Stimulated activated CD8-positive, alpha-beta memory T cell treated with anti-CD3 and anti-CD28 coated beads, Interleukin-4, amount 100 ng/mL, for 48 hours (primary cell): ENCODE measurements around the gene BCL11B.

Experiments used
- DNase-seq: peaks from one replicate; pipeline ENCODE4 v3.0.0-alpha.2; 2020

BCL11B gene

GRCh38 chr14:99216191-99216590 is 55.8 kb downstream of the BCL11B start:
- no peak for DNase-seq

DNA sequence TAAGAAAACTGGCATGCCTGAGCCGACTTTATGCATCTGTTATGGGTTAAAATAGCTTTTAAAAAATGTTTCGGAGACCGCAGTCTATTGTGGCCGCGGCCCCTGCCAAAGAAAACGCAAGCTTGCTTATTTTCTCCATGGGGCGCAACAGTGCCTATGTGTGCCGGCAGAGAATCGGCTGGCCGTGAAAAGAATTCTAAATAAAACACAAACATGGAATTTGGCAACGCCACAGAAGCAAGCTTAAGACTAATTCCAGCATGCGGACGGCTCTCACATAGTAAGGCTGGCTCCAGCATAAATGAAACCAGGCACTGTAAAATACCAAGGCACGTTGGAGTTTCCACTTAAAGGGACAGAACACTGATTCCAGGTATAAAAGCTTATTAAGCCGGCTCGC is 56.7 kb downstream of the BCL11B start:
- no peak for DNase-seq

GRCh38 chr14:99214701-99215100 is 57.3 kb downstream of the BCL11B start:
- DNase-seq = no peak

DNA sequence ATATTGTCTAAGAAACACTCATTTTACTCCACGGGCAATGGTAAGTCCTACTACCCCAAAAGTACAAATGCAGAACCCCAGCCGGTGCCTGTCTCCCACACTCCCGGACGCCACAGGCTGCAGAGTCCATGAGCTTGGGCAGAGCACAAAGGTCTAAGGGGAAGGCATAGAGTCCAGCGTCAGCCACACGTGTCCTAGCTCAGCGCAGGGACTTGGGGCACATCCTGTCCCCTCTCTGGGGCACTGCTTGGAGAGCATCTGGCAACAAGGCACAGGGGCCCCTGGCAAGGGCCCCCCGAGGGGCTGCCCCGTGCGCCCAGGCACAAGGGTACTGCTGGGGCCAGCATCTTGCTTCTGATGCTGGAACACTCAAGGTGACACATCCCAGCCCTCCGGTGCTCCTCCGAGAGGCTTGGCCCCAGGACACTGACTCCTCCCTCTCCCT is 58.4 kb downstream of the BCL11B start:
- DNase-seq = no peak

GRCh38 chr14:99213101-99213500 is 58.9 kb downstream of the BCL11B start:
- no peak for DNase-seq

DNA sequence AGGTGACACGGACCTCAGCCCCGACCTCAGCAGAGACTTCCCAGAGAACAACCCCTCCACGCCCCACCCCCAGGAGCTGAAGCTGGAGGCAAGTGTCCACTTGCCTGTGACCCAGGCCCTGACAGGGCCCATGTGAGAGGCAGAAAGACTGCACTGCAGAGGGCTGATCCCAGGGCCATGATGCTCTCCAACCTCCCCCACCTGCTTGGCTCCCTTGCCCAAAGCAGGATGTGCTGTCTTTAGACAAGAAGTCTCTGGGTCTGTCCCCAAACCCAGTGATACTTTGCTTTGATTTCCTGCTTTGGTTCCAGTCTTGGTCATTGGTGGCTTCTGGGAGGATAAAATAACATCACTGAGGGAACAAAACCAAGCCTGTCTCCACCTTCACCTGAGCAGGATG is 59.4 kb downstream of the BCL11B start:
- no peak for DNase-seq

- DNase-seq = no peak
These were observed 59.8 kb downstream of the BCL11B start for GRCh38 chr14:99212199-99212598.

DNA sequence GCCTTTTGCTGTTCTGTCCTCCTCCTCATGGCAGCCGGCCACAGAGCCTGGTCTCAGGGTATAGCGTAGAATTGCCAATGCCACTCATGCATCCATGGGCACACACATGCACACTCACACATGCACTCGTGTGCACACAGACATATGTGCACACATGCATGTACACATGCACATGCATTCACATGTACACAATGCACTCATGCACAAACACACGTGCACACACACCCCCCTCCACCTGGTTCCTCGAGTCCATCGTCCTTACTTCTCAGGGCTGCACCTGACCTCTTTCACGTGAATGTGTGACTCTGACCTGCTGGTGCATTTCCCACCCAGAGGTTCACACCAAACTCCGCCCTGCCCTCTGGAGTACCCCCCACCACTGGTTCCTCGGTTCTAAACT is 60.6 kb downstream of the BCL11B start:
- DNase-seq = no peak

- DNase-seq = no peak
These were observed 61.7 kb downstream of the BCL11B start for GRCh38 chr14:99210333-99210732.

DNA sequence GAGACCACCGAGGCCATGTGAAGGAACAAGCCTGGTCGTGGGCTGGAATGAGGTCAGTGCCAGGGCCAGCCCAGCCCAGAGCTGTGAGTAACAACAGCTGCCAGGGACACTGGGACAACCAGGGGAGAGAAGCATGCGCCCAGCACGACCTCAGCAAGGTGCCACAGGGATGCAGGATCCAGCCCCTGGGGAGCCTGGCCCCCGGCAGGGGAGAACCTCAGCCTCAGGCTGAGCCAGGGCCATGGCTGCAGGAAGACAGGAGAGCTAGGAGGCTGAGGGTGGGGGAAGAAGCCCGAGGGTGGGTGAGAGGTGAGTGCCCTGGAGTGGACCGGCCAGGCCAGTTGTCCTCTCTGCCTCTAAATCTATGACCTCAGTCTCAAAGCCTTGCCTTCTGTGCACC is 62.6 kb downstream of the BCL11B start:
- no peak for DNase-seq

DNA sequence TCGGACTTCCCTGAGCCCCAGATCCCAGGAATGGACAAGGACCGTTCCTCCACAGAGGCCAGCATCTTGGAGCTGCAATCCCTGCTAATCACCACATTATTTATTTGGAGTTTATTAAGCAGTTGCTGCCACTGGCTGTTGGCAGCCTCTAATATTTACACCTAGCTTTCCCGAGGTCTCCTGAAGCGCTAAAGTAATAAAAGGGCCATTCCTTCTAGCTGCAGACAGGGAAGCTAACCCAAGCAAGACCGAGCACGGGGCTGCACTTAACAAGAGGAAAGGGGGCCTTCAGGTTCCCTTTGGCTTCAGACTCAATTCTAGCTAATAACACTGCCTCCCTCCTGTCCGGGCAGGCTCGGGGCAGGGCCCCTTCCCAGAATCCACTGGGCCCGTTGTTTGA is 63.7 kb downstream of the BCL11B start:
- DNase-seq = no peak

DNA sequence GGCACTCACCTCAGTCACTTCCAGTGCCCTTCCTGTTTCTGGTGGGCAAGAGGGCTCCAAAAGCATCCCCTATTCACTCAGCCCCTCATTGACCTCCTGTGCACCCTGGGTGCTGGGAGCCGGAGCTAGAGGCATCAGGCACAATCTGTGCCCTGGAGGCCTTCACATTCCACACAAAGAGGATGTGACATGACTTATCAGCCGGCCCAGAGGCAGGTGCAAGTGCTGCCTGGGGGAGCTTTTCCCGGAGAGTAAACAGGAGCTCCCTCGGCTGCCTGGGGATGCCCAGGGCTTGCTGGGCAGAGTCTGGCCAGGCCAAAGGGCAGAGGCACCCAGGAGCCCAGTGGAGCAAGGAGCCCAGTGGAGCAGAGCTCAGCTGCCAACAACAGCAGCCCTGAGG is 64.5 kb downstream of the BCL11B start:
- DNase-seq = no peak

DNA sequence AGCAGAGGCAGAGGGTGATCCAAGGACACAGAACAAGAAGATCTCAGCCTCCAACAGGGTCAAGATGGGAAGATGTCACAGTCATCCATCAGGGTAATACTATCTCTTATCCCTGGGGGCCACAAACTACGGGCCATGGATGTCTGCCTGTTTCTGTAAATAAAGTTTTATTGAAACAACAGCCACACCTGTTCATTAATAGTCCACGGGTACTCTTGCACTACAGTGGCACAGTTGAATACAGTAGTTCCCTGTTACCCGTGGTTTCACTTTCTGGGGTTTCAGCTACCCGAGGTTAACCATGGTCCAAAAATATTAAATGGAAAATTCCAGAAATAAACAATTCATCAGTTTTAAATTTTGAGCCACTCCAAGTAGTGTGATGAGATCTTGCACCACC is 65.9 kb downstream of the BCL11B start:
- DNase-seq = no peak

DNA sequence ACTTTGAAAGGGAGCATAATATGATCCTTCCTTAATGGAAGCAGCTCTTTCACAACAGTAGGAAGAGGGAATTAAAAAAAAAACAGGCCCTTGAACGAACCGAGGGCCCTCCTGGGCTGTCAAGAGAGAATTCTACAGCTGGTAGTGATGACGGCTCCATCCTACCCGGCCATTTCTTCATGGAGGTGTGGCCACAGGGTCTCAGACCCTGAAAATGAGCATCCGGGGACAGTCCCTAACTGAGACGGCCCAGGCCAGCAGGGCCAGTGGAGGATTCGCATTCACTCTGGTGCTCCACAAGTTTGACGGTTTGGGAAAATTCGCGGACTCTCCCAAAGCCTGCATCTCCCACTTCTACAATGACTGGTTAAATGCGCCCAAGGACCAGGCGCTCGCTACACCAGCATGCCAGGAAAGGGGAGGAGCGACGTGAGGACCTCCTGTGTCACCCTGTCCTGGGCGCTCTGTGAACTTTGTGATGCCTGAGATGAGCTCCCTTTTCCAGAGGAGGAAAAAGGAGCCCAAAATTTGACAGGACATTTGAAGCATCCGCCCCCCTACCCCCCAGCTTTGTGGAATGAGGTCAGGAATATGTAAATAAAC is 66.8 kb downstream of the BCL11B start:
- DNase-seq = no peak

- DNase-seq = no peak
These were observed 68.2 kb downstream of the BCL11B start for GRCh38 chr14:99203801-99204200.

DNA sequence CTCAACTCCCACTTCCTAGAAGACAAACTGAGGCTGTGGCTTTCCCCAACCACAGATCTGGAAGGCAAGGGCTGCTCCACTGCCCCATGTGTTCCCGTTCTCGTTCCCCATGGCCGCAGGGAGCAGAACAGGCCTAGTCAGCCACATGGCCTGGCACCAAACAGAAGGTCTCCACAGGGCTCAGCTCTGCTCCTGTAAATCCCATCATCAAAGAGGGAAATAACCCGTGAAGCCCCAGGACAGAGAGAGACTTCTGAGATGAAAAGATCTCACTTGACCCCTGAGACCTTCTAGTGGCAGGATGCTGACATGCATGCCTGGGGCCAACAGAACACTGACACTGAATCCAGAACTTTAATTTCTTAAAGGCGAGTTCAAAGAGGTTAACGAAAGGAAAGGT is 68.9 kb downstream of the BCL11B start:
- DNase-seq = no peak

DNA sequence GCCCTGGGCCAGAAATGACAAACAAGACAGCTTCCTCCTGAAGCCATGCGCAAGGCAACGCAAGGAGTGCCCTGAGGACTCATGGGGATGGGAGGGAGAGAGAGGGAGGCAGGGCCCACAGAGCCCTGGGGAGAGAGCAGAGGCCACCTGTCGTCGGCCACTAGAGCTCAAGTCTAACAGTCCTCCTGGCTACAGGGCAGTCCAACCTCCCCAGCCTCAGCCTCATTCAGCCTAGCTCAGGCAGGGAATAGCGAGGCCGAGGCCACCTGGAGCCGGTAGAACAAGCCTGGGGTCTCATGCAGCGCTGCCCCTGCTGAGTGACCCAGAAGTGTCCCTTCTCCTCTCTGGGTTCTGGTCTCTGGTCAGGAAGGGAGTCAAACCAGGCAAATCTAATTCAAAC is 69.5 kb downstream of the BCL11B start:
- no peak for DNase-seq

DNA sequence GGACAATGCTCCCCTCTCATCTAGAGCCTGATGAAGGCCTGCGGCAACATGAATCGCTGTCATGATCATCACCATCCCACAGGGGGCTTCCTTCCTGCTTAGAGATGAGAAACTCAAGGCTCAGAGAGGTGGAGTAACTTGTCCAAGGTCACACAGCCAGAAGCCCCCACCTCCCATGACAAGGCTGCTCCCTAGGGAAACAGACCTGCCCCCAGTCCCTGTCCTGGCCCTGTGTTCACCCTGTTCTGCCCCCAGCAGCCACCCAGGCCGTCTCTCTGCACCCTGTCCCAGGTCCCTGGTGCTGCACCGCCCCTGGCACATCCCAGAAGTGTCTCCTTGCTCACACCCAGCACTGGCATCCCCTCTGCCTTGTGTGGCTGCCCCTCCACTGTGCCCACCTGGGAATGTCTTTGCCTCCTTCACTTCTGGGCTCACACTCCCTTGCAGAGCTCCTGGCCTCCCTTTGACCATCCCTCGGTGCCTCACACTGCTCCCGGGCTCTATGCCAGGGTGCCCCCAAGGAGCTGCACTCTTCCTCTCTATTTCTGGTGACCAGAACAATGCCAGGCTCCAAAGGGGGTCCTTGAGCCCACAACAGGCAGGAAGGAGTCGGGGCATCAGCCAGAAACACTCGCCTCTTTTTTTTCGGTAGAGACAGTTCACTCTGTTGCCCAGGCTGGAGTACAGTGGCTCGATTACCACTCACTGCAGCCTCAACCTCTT is 70.5 kb downstream of the BCL11B start:
- DNase-seq = no peak

GRCh38 chr14:99200654-99201005 is 71.4 kb downstream of the BCL11B start:
- DNase-seq = no peak

DNA sequence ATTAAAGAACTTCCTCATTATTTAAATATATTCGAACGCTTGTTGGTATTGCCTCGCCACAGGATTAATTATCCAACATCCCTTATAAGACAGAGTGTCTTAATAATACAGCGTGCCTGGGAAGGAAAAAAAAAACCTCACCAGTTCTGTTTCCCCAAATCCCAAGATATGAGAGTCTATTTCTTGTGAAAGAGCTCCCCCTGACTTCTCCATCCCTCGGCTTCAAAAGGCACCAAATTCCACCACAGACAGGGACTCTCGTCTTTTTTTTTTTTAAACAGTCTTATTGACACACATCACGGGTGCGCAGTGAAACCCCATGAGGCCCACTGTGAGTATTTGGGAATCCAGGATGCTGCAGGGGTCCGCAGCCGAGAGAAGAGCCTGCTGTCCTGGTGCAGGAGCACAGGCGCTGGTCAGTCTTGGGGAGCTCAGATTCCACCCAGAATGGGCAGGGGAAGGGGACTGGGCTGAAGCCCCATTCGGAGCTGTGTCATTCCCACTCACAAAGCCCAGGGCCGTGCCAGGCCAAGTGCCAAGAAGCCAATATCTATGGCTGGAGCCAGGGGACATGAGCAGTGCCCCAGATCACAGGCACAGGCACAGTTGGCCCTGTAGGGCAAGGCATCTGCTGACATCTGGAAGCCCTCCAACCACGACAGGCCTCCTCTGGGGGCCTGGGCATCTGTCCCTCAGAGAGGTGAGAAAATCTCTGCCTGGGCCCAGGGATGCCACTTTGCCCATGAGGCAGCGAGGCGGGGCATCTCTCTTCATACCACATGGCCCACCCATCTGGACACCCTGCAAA is 71.9 kb downstream of the BCL11B start:
- no peak for DNase-seq

GRCh38 chr14:99198746-99199502 is 73.1 kb downstream of the BCL11B start:
- no peak for DNase-seq

DNA sequence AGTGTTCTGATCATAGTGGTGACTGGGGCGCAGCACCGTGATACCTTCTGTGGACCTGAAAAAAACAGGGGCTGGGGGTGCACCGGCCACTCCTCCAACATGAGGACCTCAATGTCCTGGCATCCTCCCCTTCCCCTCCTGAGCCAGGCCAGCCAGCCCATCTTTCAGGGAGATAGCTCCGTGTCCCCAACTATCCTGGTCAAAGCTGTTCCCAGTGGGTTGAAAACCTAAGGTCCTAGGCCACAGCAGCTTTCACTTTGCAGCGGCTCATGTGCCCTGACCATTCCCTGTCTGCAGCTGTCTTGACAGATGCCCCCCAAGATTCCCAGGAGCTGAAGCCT is 75.7 kb downstream of the BCL11B start:
- no peak for DNase-seq

DNA sequence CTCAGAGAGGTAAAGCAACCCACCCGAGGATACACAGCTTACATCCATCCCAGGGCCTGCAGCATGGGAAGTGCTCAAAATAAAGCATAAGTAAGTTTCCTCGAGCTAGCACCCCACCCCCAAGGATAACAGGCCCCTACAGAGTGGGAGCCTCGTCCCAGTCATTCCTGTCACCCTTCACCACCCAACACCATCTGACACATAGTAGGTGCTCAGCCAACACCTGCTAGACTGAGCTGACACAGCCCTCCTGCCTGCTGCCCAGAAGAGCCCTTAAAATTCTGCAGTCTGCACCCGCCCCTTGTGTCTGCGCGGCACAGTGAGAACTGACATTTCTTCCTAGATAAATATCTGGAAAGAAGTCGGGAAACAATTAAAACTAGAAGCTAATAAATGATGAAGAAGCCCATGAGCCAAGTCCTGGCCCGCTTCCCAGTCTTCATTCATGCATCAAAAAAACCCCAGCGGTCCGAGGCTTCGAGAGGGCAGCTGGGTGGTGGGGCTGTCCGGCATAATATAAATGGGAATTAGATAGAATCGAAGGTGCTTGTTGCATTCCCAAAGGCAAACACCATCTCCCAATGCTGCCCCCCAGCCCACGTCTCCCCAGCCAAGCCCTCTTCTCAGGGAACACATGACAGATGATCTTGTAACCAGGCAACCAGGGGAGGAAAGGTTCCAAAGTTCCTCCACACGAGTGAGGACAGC is 76.2 kb downstream of the BCL11B start:
- DNase-seq = no peak
